ENCODE measurements around the gene FAIM2.

FAIM2 gene

DNA sequence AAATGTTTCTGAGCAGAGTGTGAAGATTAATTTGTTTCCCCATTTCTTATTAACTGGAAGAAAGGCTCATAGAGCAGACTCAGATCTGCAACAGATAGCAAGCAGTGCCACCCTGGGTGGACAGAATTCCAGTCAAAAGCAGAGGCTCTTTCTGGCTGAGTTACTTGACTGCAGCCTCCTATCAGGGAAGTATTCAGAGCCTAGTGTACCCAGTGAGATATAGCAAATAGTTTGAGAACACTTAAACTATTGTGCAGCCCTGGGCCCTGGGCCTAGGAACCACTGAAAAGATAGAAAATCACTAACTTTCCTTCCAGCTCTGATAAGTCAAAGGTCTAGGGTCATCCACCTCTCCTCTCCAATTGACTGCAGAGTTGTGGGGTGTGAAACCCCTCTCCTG, 35.6 kb upstream of the FAIM2 start:
- DNase-seq, result no peak

DNA sequence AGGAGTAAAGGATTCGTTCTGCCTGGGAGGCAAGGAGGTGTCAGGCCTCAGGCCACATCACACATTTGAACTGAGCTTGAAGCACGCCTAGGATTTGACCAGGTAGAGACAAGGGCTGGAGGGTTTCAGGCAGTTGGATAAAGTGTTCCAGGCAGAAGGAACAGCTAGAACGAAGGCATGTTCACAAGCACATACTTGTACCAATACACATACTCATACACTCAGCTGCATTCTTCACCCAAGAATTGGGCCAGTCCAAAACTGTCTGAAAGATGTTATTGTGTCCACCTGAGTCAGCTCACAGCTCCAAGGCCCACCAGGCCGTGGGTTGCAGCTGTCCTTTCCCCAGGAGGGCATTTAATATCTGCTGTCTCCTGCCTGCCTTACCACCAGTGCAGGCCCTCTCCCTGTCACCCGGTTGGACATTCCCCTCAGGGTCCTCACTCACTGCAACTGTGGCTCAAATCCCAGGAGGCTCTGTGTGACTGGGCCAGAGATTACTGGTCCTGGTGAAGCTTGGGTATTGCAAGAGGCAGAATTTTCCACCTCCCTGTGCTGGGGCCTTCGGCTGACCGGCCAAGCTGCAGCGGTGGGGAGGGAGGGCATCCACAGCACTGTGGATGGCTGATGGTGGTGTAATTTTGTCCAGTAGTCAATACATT, 34.1 kb upstream of the FAIM2 start:
- DNase-seq, result no peak

DNA sequence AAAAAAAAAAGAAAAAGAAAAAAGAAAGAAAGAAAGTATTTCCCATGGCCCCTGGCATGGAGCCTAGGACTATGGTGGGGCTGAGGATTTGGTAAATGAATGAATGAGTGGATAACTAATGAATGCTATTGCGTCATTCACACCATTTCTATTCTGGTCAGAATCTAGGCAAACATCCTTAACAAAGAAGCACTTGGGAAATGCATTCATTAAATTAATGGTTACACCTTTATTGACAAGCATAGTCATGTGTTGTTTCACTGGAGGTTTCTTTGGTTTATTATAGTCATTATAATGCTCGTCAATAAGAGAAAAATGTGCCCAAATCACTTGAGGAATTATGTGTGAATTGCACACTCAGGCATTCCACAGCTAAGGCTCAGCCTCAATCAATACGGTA, 33.2 kb upstream of the FAIM2 start:
- DNase-seq, result no peak

DNA sequence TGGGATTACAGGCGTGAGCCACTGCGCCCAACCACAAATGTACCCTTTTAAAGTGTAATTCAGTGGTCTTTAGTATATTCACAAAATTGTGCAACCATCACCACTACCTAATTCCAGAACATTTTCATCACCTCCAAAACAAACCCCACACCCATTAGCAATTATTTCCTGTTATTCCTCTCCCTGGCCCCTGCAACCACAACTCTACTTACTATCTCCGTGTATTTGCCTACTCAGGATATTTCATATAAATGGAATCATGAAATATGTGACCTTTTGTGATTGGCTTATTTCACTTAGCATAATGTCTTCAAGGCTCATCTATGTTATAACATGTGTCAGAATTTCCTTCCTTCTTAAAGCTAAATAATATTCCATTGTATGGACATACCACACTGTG, 30.8 kb upstream of the FAIM2 start:
- DNase-seq, result no peak

DNA sequence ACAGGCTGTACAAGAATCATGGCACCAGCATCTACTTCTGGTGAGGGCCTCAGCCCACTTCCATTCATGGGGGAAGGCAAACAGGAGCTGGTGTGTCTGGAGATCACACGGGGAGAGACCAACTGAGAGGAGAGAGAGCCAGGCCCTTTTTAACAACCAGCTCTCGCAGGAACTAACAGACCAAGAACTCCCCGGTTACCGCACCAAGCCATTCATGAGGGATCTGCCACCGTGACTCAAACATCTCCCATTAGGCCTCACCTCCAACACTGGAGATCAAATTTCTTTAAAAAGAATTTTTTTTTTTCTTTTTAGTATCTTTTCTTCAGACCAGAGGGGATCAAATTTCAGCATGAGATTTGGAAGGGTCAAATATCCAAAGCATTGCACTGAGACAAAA, 30.1 kb upstream of the FAIM2 start:
- DNase-seq, result no peak

DNA sequence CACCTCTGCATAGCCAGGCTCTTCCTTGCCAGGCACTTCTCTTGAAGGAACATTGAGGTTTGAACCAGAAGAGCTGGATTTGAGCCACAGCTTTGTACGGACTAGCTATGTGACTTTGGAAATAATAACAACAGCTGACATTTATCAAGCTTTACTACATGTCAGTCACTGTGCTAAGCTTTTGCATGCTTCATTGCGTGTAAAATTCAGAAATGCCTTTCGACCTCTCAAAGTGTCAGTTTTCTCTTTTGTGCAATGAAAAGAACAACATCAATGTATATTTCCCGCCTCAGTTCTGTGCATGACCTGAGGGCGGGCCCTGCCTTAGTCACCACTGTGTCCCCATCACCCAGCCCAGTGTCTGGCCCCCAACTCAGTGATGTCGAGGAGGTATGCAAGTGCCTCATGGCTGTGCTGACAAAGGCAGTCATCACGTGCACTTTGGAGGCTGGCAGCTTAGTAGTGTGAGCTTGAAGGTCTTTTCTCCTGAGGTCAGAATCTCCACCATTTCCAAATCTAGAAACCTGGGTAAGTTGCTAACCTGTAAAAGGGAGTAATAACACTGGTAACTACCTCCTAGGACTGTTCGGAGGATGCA, 28.9 kb upstream of the FAIM2 start:
- no peak for DNase-seq

DNA sequence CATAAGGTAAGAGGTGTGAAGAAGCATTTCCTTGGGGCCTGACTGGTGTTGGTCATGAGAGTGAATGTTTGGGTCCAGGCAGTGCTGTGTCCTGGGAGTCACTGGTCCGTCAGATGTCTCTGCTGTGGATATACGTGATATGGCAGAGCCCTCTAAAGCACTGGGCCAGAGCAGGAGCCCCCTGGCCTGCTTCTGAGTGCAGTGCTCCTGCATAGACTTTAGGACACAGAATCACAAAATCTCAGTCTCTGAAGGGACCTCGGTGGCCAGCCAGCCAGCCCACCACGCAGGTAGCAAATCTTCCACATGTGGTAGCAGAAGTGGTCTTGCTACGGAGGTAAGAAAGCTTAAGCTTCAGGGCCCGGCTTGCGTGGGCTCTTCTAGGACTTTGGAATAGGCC, 28.3 kb upstream of the FAIM2 start:
- no peak for DNase-seq

DNA sequence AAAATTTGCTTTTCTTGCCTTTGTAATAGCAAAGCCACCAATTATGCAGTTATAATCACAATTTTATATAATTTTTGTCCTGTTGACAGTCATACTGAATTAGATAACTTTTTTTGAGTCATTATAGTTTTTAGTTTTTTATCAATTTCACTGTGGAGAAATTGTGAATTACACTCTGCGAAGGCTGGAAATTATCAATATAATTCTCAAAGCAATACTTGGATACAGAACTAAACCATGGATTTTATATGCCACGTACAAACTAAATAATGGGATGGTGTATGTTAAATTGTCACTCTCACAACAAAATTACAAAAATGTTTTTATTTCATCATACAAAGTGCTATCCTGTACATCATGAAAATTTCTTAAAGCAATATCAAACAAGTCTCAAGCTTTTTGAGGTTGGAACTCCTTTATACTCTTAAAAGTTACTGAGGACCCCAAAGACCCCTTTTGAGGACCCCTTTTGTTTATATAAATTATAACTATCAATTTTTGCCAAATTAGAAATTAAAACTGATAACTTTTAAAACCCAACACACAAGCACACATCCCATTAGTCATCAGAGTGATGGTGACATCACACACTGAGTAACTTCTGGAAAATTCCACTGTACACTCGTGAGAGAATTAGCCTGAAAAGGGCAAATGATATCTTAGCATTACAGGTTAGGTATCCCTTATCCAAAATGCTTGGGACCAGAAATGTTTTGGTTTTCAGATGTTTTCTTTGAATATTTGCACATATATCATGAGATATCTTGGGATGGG, 27.0 kb upstream of the FAIM2 start:
- no peak for DNase-seq

DNA sequence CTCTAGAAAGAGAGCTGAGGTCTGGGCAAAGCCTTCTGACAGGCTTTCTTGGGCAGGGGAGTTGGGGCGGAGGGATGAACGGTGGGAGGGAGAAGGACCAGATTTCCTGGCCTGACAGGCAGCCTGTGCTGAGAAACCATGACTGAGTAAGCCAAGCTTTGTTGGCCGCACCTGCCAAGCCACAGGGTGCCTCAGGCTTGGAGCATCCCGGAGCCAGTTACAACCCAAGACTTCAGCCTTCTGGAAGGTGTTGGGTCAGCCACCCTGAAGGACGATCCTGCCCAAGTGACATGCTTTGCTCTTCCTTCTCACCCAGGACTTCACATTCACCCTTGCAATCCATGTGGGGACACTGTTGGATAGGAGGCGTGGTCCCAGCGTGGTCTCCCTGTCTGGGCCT, 25.9 kb upstream of the FAIM2 start:
- no peak for DNase-seq

DNA sequence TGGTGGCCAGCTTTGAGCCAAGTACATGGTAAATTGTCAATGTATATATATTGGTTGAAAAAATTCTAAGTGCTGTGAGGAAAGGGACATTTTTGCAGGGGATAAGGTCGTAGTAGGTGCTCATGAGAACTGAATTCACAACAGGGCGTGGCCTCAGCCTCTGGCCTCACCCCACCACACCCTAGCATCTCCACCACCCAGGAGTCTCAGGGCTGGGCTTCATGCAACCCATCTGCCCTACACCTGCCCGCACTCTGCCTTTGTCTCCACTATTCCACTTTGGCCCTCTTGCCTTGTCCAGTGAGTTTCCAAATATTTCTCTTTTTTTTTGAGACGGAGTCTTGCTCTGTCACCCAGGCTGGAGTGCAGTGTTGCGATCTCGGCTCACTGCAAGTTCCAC, 24.8 kb upstream of the FAIM2 start:
- no peak for DNase-seq

DNA sequence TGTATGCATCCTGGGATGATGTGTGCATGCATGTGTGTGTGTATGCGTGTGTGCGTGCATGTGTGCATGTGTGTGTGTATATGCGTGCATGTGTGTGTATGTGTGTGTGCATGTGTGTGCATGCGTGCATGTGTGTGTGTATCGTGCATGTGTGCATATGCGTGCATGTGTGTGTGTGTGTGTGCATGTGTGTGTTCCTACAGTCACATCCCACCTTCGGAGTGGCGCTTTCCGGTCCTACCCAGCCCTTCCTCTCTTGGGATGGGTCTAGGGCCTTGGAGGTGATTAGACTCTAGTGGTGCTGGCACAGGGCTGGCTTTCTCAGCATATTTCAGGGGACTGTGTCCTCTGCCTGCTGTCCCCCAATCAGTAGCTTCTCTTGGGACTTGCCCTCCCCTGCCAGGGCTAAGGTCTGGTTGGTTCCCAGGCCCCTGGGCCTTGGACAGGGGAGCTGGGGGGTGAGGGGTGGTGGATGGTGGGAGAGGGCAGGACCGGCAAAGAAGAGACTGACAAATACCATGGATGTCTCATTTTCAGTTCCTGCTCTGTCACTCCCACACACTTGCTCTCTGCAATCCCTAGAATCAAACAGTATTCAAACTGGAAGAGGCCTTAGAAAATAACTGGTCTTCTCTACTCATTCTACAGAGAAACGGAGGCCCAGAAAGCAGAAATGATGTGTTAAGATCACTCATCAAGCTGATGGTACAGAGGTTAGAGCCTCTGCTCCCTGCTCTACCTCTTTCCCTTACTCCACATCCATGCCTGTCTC, 21.9 kb upstream of the FAIM2 start:
- DNase-seq, result no peak

DNA sequence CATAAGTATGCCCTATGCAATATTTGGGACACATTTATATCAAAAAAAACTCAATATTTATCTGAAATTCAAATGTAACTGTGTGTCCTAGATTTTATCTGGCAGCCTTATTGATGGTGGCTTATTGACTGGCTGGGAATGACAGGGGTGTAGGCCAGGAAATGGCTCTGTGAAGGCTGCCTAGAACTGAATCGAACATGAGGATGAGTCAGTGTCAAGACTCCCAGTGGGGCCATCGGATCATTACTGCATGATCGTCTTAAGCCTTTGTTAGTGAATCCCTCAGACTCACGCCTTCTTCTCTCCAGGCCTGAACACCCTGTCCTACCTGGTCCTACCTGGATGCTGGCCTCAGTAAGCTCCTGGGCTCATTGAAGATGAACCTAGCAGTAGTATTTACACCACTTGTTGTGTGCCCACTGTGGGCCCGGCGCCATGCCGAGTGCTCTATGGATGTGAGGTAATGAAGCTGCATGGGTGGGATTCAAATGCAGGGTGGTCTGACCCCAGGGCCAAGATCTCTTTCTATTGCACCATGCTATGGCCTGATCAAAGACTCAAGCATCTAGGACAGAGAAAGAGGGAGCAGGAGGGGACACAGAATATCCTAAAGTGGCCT, 21.0 kb upstream of the FAIM2 start:
- DNase-seq, result no peak

DNA sequence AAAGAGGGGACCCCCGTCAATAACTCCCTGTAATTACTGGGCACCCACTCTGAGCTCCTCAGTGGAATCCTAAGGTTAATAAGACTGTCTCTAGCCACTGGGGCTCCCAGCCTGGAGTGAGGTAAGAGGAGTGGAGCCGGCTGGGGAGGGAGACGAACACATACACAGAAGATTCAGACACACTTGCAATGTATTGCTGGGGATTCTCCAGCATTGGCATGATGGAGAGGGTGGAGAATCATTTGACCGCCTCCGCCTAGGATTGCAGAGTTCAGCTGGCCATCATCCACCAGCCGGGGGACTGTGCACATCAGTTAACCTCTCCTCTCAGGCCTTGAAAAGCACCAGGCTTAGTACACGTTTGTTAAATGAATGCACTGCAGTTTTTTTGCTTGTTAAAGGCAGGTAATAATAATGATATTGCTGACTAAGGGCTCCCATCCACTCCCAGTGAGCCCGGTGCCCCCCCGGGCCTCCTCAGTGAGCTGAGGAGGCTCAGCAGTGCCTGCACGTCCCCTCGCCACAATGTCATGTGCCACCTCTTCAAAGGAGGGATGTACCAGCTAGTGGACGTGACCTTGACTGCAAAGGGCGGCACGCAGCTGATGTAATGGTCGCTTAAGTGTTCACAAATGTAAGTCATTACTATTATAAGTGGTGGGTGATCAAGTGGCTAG, 20.3 kb upstream of the FAIM2 start:
- DNase-seq, result no peak

DNA sequence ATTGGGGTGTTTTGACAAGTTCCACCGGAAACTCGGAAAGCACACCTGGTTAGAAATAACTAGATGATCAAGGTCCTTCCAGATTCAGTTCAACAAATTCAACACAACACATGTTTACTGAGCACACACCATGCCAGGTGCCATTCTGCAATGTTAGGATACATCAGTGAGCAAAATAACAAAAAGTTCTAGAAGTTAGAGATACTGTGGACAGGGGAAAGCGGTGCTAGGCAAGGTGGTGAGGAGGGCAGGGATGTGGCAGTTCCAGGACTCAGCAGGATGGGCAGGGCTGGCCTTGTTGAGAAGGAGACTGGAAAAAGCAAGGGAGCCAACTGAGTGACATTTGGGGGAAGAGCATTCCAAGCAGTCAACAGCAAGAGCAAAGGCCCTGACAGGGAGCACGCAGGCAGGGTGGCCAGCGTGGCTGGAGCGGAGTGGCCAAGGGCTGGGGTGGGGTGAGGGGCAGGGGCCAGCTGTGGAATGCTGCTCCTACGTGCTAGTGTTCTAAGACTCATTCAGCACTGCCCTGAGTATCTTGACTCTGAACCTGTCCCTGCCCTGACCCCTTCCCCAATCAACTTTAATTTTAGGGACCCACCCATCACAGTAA, 19.4 kb upstream of the FAIM2 start:
- DNase-seq, result no peak

DNA sequence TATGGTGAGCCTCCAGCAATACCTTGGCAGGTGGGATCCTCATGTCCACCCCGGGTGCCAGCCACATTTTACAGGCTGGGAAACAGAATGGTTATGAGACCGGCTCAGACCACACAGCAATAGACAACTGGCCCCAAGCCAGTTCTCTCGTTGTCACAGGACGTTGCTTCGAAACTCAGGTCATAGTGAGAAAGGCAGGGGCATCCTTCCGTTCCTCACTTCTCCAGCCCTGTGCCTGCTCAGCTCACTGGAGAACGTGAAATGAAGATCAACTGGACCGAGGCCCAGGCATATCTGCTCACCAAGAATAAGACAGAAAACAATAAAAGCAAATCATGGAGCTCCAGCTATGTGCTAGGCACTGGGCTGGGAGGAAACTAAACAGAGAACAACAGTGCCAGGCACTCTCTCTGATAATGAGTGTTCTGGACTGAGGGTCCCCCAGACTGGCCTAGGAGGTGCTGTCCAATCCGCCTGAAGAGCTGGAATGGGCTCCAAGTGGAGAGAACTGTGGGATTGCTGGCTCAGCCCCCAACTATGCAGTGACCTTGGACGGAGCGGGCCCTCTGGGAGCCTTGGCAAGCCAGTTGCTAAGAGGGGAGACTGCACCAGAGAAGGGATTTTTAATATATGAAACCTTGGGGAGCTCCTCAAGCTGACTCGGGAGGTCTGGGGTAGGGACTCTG, 18.8 kb upstream of the FAIM2 start:
- no peak for DNase-seq

DNA sequence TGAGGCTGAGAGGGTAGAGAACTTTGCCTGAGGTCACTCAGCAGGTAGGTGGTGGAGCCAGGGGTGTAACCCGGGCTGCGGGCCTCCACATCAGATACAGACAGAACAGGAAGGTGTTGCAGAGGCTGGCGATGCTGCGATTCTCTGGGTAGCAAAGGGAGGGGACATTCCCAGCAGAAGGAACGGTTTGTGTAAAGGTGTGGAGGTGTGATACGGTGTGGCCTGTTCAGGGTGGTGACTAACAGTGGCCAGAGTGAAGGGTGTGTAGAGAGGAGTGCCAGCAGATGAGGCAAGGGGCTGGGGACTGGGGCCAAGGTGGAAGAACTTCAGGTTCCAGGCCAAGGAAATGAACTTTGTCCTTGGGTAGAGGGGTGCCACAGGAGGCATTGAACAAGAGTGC, 18.2 kb upstream of the FAIM2 start:
- DNase-seq, result no peak

DNA sequence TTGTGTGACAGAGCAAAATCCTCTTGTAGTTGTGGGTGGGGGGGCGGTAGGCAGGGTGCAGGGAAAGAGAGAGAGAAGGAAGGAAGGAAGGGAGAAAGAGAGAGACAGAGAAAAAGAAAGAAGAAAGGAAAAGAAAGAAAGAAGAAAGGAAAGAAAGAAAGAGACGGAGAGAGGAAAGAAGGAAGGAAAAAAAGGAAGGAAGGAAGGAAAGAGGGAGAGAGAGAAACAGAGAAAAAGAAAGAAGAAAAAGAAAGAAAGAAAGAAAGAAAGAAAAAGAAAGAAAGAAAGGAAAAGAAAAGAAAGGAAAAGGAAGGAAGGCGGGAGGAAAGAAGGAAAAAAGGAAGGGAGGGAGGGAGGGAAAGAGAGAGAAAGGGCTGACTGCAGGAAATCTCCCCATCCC, 17.6 kb upstream of the FAIM2 start:
- no peak for DNase-seq

DNA sequence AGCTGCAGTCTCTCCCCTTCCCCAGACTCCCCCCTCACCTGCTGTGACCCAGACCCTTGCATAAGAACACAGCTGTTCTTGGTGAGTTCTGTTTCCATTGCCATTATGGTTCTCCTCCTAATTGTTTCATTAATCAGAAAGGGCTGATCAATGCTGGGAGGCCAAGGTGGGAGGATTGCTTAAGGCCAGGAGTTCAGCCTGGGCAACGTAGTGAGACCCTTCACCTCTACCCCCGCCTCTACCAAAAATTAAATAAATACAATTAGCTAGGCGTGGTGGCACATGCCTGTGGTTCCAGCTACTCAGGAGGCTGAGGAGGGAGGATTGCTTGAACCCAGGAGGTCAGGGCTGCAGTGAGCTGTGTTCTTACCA, 17.2 kb upstream of the FAIM2 start:
- no peak for DNase-seq

DNA sequence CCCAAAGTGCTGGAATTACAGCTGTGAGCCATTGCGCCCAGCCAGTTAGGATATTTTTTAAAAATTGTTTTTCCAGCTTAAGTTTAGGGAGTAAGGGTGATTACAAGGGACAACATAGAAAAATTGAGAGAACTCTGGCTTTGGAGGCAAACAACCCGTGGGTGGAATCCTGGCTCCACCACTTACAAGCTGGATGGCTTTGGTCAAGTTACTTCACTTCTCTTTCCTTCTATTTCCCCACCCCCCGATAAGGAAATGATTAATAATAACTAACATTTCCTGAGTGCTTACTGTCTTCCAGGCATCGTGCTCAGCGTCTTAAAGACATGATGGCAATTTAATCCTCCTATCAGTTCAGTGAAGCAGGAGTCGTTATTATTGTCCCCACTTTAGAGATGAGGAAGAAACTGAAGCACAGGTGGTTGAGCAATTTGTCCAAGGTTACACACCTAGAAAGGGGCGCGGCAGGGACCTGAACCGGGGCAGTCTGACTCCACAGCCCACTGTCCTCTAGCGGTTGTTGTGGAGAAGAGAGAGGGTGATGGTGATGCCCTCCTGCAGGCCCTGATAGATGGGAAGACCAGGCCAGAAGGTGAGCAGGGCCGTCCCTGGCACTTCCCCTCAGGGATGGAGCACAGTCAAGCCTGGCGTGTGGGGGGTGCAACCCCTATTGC, 16.7 kb upstream of the FAIM2 start:
- DNase-seq, result no peak

DNA sequence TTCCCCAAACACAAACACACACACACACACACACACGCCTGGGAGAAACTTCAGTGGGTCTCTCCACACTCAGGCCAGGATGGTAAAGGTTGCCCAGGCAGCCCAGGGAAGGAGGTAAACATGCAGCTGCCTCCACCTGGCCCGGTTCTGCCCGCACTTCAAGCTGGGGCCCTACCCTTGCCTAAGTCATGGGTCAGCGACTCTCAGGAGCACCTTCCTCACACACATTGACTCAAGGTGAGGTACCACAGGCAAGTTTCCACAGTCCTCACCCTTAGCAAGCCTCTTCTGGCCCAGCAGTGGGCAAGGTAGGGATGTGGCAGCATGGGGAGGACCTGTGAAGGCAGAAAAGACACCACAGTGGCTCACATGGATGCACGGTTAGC, 14.1 kb upstream of the FAIM2 start:
- DNase-seq, result no peak

DNA sequence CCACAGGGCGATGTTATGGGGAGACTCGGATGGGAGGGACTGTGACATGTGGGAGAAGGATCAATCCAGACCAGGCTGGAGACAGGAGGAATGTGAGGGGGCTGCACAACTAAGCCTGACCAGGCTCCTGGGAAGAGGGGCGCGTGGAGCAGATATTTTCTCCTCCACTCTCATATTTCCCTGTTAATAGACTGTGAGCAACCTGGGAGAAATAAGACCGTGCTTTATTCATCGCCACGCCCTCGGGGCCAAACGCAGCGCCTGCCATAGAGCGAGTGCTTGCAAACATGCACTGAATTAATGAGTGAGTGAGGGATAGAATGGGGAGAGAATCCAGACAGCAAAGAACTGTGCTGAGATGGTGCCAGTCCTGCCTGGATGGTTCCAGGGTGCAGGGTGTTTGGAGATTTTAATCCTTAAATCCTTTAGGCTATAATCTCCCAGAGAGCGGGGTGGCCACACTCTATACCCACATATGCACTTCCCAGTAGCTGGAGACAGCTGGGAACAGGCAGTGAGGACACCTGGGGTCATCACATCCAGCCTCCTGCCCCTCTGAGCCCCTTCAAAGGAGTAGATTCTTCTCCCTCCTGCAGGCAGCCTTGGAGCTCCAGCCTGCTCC, 13.6 kb upstream of the FAIM2 start:
- no peak for DNase-seq
